Kidney epithelial cell (primary cell): ENCODE data around the gene CDH23. TPM values are rescaled to one million over a fixed set of nuclear protein-coding genes. Genes with fewer than 3 reads are reported as not detected.

ENCODE experiments used
- DNase-seq: peaks from one replicate; pipeline ENCODE4 v3.0.0-alpha.2; 2010; ENCODE audit warnings: low read depth
- H3K27me3 ChIP-seq: 2 replicates; pipeline ENCODE4 v1.6.0; 2011; ENCODE audit warnings: low read length; ENCODE audit not compliant: control insufficient read depth, insufficient read depth
- H3K36me3 ChIP-seq: 2 replicates; pipeline ENCODE4 v1.5.1; 2011; ENCODE audit warnings: low read length; ENCODE audit not compliant: control insufficient read depth, insufficient read depth
- H3K4me3 ChIP-seq: 2 replicates; pipeline ENCODE4 v1.5.1; 2011; ENCODE audit warnings: low read depth, mild to moderate bottlenecking, control low read depth, low read length
- total RNA-seq: library from RNA; depleted of rRNA; stranded (reverse); fragments of >200 nt; gene quantifications from 2 replicates; pipeline ENCODE4 v1.2.3, GENCODE V29; 2015
- TF ChIP-seq, protein P1 (sequence below): IDR thresholded peaks from 2 replicates; pipeline ENCODE4 v1.5.1; 2011; ENCODE audit warnings: mild to moderate bottlenecking, moderate library complexity, low read length, control low read depth, inconsistent platforms; ENCODE audit not compliant: insufficient read depth, poor library complexity, severe bottlenecking

The CDH23 gene
- total RNA-seq, 1 donor from 2014 or later, result 0.04 TPM

DNA sequence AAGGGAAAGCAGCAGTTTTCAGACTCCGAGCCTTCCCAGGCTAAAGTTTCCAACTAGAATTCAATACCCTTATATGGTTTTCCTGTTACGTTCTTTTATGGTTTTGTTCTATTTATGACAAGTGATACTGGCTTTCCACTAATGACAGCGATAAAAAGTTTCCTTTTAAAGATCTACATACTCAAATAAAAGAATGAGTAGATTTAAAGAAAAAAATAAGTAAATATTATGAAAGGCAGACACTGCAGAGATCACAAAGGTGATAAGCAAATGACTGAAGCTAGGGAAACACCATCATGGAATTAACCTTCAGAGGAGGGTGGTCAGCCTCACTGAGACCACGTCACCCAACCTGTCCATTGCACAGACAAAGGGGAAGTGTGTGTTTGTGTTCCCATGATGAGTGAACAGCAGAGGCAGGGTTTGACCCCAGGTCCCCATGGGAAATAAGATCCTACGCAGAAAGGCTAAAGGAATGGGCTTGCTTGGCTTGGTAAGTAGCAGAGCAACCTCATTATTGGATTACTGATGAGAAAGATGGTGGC, 372.6 kb downstream of the CDH23 start:
- H3K4me3 ChIP-seq, result no peak overlapping the region
- TF ChIP-seq, protein P1, sequence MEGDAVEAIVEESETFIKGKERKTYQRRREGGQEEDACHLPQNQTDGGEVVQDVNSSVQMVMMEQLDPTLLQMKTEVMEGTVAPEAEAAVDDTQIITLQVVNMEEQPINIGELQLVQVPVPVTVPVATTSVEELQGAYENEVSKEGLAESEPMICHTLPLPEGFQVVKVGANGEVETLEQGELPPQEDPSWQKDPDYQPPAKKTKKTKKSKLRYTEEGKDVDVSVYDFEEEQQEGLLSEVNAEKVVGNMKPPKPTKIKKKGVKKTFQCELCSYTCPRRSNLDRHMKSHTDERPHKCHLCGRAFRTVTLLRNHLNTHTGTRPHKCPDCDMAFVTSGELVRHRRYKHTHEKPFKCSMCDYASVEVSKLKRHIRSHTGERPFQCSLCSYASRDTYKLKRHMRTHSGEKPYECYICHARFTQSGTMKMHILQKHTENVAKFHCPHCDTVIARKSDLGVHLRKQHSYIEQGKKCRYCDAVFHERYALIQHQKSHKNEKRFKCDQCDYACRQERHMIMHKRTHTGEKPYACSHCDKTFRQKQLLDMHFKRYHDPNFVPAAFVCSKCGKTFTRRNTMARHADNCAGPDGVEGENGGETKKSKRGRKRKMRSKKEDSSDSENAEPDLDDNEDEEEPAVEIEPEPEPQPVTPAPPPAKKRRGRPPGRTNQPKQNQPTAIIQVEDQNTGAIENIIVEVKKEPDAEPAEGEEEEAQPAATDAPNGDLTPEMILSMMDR, result no peak
- DNase-seq, result no peak

DNA sequence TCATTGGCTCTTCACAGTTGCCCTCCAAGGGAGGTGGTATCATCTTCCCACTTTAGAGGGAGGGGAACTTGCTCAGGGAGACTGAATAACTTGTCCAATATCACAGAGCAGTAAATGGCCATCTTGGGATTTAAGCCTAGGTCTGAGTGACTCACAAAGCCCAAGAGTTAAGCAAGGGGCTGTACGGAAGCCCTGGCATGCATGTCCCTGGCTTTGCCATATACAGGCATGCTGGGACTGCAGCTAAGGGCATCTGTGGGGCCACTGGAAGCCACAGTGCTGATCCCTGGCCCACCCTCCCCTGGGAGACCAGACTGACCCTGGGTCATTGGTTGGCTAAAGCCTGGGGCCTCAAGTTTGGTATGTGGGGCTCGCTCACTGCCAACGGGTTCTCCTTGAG, 373.5 kb downstream of the CDH23 start:
- DNase-seq, result no peak
- no peaks in the 10 kb centered on the region for H3K27me3 ChIP-seq

More for the DNA sequence above, 372.6 kb downstream of the CDH23 start:
- Histone ChIP-seq H3K27me3 (no peaks in the 10 kb centered on the region), H3K36me3 (no peaks in the 10 kb centered on the region)

DNA sequence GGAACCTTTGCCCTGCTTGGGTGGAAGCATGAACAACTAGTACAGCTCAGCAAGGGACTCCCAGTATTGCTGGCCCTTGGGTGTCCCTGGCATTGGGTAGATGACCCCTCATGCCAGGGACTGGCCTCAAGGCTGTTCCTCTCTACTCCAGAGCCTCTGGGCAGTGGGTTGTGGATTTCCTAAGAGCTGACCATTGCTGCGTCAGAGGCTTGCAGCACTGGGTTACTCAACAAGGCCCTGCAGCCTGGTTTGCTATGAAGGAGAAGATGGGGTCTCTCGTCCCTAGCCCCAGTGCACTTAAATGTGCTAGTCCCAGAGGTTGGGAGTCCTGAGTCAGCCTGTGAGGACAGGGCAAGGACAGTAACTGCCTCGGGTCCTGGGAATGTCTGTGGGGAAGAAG, 374.1 kb downstream of the CDH23 start:
- Histone ChIP-seq H3K27me3 (no peaks in the 10 kb centered on the region), H3K4me3 (no peak overlapping the region), H3K36me3 (no peaks in the 10 kb centered on the region)
- TF ChIP-seq, protein P1, result no peak
- no peak for DNase-seq

More for the DNA sequence above, 373.5 kb downstream of the CDH23 start:
- Histone ChIP-seq H3K36me3 (no peaks in the 10 kb centered on the region), H3K4me3 (no peak overlapping the region)
- TF ChIP-seq, protein P1, result no peak

DNA sequence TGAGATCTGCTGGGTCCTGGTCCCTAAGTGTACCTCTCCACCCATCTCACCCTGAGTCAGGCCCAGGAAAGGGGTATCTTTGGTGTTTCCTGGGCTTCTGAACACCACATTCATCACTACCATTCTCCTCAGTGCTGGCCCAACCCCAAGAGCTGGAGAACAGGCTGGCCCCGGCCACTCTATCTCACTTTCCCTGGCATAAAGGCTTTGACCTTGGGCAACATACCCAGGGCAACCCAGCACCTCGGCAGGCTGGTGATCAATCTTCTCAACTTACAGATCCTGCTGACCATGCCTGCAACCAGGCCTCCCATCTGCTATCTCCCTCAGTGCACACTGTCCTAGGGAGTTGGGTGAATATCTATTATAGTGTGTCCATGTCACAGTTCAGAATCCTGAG, 374.5 kb downstream of the CDH23 start:
- Histone ChIP-seq H3K36me3 (no peaks in the 10 kb centered on the region), H3K4me3 (no peak overlapping the region), H3K27me3 (no peaks in the 10 kb centered on the region)
- TF ChIP-seq, protein P1, result no peak
- no peak for DNase-seq

DNA sequence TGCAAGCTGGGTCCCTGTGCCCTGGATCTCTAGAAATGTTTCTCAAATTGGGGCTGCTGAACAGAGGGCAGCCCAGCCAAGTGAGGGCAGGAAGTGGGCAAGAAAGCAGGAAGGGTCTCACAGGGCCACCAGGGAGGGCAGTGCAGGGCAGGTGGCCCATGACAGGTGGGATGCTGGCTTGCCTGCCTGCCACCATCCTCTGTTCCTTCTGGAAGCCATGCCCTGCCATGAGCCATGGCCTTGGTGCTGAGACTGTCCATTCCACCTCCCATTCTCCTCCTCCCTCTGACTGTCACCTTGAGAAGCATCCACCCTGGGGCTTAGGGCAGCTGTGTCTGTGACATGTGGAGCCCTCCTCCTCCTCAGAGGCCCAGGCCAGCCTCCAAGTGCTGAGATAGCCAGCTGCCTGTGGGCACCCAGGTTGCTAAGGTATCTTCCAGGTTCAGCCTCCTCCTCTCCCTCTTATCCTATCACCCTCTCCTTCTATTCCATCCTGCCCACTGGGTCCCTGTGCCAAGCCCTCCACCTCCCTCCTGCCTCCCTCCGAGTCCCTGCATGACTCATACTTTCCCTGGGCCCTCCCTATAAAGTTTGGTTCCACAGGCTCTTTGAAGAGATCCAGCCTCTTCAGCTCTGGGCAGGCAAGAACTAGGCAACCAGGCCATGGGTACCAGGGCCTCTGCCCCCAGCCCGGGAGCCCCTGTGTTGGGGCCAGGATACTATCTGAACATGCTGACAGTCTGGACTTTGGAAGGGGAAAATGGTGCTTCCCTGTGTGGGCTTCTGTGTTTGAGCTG, 375.3 kb downstream of the CDH23 start:
- Histone ChIP-seq H3K36me3 (no peaks in the 10 kb centered on the region), H3K4me3 (no peak overlapping the region), H3K27me3 (no peaks in the 10 kb centered on the region)
- DNase-seq, result no peak
- TF ChIP-seq, protein P1, result no peak
